K562 (cell line): ENCODE data around the gene ZNF512B. TPM values are rescaled to one million over a fixed set of nuclear protein-coding genes. Genes with fewer than 3 reads are reported as not detected.

Source experiments
- ATAC-seq: fragments of 200-7000 bp; cut with Tn5 transposase; 3 replicates; pipeline ENCODE4 v1.9.1; 2020; ENCODE audit warnings: moderate library complexity
- BruUV-seq: library from RNA; stranded (reverse); fragments of 400-500 nt; replicated peaks from 2 replicates; lab custom pipeline; 2021; lab: Mats Ljungman, UMichigan
- CTCF ChIA-PET: fragments of 300-600 bp; formaldehyde crosslinking; extraction: SDS; loops from one replicate; lab custom pipeline; 2021; ENCODE audit warnings: low intra/inter-chr PET ratio; lab: Yijun Ruan, JAX
- POLR2A ChIA-PET: fragments of 300-600, 350-650 bp; sonication (Branson Sonifier 250); formaldehyde crosslinking; extraction: SDS; loops from one replicate; lab custom pipeline; 2021; ENCODE audit warnings: antibody characterized with exemption, inconsistent platforms; lab: Yijun Ruan, JAX
- DNase-seq, 4 experiments: peaks; one replicate each; pipeline versions ENCODE4 v3.0.0 to v3.0.0-alpha.2; 2011 to 2018; ENCODE audit warnings: low spot score in 3 of 4, mixed read lengths in 3 of 4; ENCODE audit errors: extremely low read depth in 1 of 4
- FAIRE-seq: peaks from 2 replicates; lab custom pipeline; 2011; peaks lifted over from hg19 to GRCh38; lab: Jason Lieb, UNC
- H2AFZ ChIP-seq: 2 replicates; pipeline ENCODE4 v1.6.0; 2011; ENCODE audit warnings: low read depth, low read length, control low read depth, inconsistent platforms
- H3K27ac ChIP-seq: fragments of 200-600 bp; 3 replicates; pipeline ENCODE4 v1.8.0; 2011; ENCODE audit warnings: low read depth, mild to moderate bottlenecking, control low read depth, inconsistent platforms, low read length, moderate library complexity, mixed read lengths; ENCODE audit errors: extremely low read depth
- H3K27me3 ChIP-seq, 2 experiments: fragments of 300-600 bp in 1 of 2; 2 replicates in 1 of 2; 3 replicates in 1 of 2; pipeline versions ENCODE4 v1.6.0 to v1.8.0; 2011; ENCODE audit warnings: inconsistent platforms in 2 of 2, low read length in 2 of 2, mild to moderate bottlenecking in 1 of 2, mixed read lengths in 1 of 2, moderate library complexity in 1 of 2; ENCODE audit not compliant: control insufficient read depth in 2 of 2, insufficient read depth in 2 of 2
- H3K36me3 ChIP-seq: fragments of 300-600 bp; 3 replicates; pipeline ENCODE4 v1.8.0; 2011; ENCODE audit warnings: mild to moderate bottlenecking, low read length, inconsistent platforms; ENCODE audit not compliant: control insufficient read depth, insufficient read depth
- H3K4me1 ChIP-seq, 2 experiments: fragments of 200-600 bp in 1 of 2; replicated peaks in 1 of 2; 2 replicates in 1 of 2; 3 replicates in 1 of 2; pipeline versions ENCODE4 v1.5.1 to v1.8.0; 2011; ENCODE audit warnings: inconsistent platforms in 2 of 2, low read length in 2 of 2, mild to moderate bottlenecking in 1 of 2, mixed read lengths in 1 of 2, moderate library complexity in 1 of 2; ENCODE audit not compliant: control insufficient read depth in 2 of 2, insufficient read depth in 2 of 2
- H3K4me2 ChIP-seq: 2 replicates; pipeline ENCODE4 v1.6.1; 2011; ENCODE audit warnings: low read length, control low read depth, inconsistent platforms, mixed read lengths; ENCODE audit not compliant: insufficient read depth
- H3K4me3 ChIP-seq: fragments of 200-600 bp; sonication (generic), shearing (Covaris generic); 2 replicates; pipeline ENCODE4 v1.5.1; 2016; ENCODE audit warnings: control low read depth, inconsistent platforms
- H3K79me2 ChIP-seq: fragments of 200-600 bp; 3 replicates; pipeline ENCODE4 v1.8.0; 2011; ENCODE audit warnings: low read length, inconsistent platforms; ENCODE audit not compliant: control insufficient read depth, insufficient read depth
- H3K9ac ChIP-seq, 2 experiments: 2 replicates each; pipeline versions ENCODE4 v1.6.0 to v1.6.1; 2011; ENCODE audit warnings: low read depth in 2 of 2, low read length in 2 of 2, control low read depth in 1 of 2, inconsistent platforms in 1 of 2, mild to moderate bottlenecking in 1 of 2, mixed read lengths in 1 of 2; ENCODE audit not compliant: insufficient read depth in 1 of 2
- H3K9me1 ChIP-seq: one replicate; pipeline ENCODE4 v1.6.0; 2011; ENCODE audit warnings: inconsistent platforms, mild to moderate bottlenecking, low read length, moderate library complexity; ENCODE audit not compliant: control insufficient read depth, insufficient read depth
- H3K9me3 ChIP-seq: replicated peaks from 2 replicates; pipeline ENCODE4 v1.5.1; 2011; ENCODE audit warnings: low read depth, low read length, inconsistent platforms; ENCODE audit not compliant: control insufficient read depth, insufficient read depth
- H4K20me1 ChIP-seq: replicated peaks from 2 replicates; pipeline ENCODE4 v1.6.1; 2011; ENCODE audit warnings: low read length, inconsistent platforms, mixed read lengths; ENCODE audit not compliant: control insufficient read depth, insufficient read depth
- BCL6 ChIP-seq: fragments of 250-450 bp; sonication (Bioruptor Pico); IDR thresholded peaks from 2 replicates; pipeline ENCODE4 v1.4.0; 2020
- CBFA2T3 ChIP-seq: fragments of 450-650 bp; IDR thresholded peaks from 2 replicates; pipeline ENCODE4 v1.6.1; 2017
- HNRNPUL1 ChIP-seq: fragments of 200-400 bp; formaldehyde crosslinking; IDR thresholded peaks from 2 replicates; pipeline ENCODE4 v1.6.1; 2017; ENCODE audit warnings: low read length
- KLF13 ChIP-seq: fragments of 450-650 bp; IDR thresholded peaks from 2 replicates; pipeline ENCODE4 v1.6.1; 2016; ENCODE audit warnings: missing genetic modification characterization, low read depth, mild to moderate bottlenecking, missing compliant biosample characterization, moderate library complexity, borderline replicate concordance
- NR2C1 ChIP-seq, 2 experiments: fragments of 450-650 bp; IDR thresholded peaks; 2 replicates each; pipeline ENCODE4 v1.6.1; 2017; ENCODE audit warnings: mild to moderate bottlenecking in 2 of 2, antibody characterized with exemption in 1 of 2, inconsistent platforms in 1 of 2, missing compliant biosample characterization in 1 of 2, missing genetic modification characterization in 1 of 2
- RBM15 ChIP-seq: fragments of 200-400 bp; formaldehyde crosslinking; IDR thresholded peaks from 2 replicates; pipeline ENCODE4 v1.6.1; 2018; ENCODE audit warnings: mild to moderate bottlenecking, low read length, moderate library complexity; ENCODE audit not compliant: insufficient read depth
- ZBTB17 ChIP-seq: fragments of 450-650 bp; formaldehyde crosslinking; IDR thresholded peaks from 2 replicates; pipeline ENCODE4 v1.4.0; 2020; ENCODE audit warnings: mild to moderate bottlenecking
- ZNF75A ChIP-seq: fragments of 450-650 bp; formaldehyde crosslinking; IDR thresholded peaks from 2 replicates; pipeline ENCODE4 v1.4.0; 2020; ENCODE audit warnings: mild to moderate bottlenecking
- WGBS: fragments of 100-300 bp; shearing (Covaris generic); methylation state at CpG from one replicate; pipeline ENCODE4 v1.1.6; 2016; ENCODE audit warnings: low coverage, mixed read lengths; ENCODE audit not compliant: insufficient coverage; ENCODE audit errors: missing lambda C conversion rate; 5-methylcytosine and 5-hydroxymethylcytosine counted together
- in situ Hi-C: fragments of 300-500 bp; cut with MboI; formaldehyde crosslinking; loops from 4 replicates; pipeline ENCODE4 v1.15.0; 2018; ENCODE audit warnings: inconsistent platforms, mixed read lengths
- intact Hi-C: fragments of 100-400 bp; cut with micrococcal nuclease; formaldehyde crosslinking; loops from 2 replicates; pipeline ENCODE4 v1.14.2; 2022
- polyA plus RNA-seq, 8 experiments: library from polyadenylated mRNA; depleted of rRNA in 4 of 8; stranded (reverse) in 5 of 8; unstranded in 3 of 8; fragments of >200 nt; fragmentation: Nextera tagmentation in 2 of 8; fragmentation: Illumina TruSeq in 1 of 8; extraction: Ambion mirVana in 2 of 8; extraction: Trizol in 1 of 8; gene quantifications; 2 replicates each; pipeline versions ENCODE4 v1.2.1 to v1.2.3, GENCODE V29; 2011 to 2014; ENCODE audit warnings: inconsistent platforms in 1 of 8, missing spikeins in 1 of 8
- total RNA-seq, 7 experiments: library from RNA; depleted of rRNA in 6 of 7; stranded (reverse); fragments of >200 nt in 6 of 7; fragmentation: Illumina TruSeq in 2 of 7; extraction: Trizol in 2 of 7; gene quantifications; 2 replicates each; pipeline versions ENCODE4 v1.2.1 to v1.2.3, GENCODE V29; 2011 to 2021; ENCODE audit warnings: low replicate concordance in 1 of 7
- TF ChIP-seq, protein P1 (sequence below): fragments of 250-450 bp; sonication (Bioruptor Pico); IDR thresholded peaks from 2 replicates; pipeline ENCODE4 v1.5.0; 2021
- TF ChIP-seq, protein P2 (sequence below): sonication (generic); formaldehyde crosslinking; IDR thresholded peaks from 2 replicates; pipeline ENCODE4 v1.8.1; 2023; ENCODE audit warnings: mild to moderate bottlenecking, missing genetic modification reagents

Gene ZNF512B
- total and polyA plus RNA-seq, 9 of the 15 experiments (the other 6 are each of a cell fraction or from before 2014, with no cell fraction given) = 0.01 to 27.8 (median 8.2) TPM

DNA sequence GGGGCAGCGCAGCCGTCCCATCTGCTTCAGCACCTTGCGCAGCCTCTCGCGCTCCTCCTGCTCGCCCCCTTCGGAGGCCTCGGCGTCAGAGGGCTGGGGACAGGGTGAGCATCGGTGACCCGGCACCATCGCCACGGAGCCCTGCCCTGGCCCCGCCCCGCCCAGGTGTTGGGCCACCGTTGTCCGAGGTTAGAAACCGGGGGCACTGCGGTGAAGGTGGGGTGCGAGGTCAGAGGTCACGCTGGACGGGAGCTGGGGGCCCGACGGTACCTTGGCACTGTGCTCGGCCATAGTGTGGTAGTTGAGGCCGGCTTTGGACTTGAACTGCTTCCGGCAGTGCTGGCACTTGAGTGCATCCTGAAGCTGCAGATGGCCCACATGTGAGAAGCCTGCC lies 6.4 kb downstream of the ZNF512B start:
- H3K4me3 ChIP-seq = no peak overlapping the region
- DNase-seq (no peak), ATAC-seq (peak; percentile 12; the same call in 1 of the 3 replicates), FAIRE-seq (no peak)
- intact Hi-C loops (no loop called here), in situ Hi-C loops (no loop called here)
- ChIA-PET CTCF (no interaction called here), POLR2A (no interaction called here)
- no peak overlapping the region for H2AFZ ChIP-seq
- no peak overlapping the region for H3K27ac ChIP-seq
- H3K9ac ChIP-seq = no peak overlapping the region
- no TSS peak for BruUV-seq
- H3K36me3 ChIP-seq = peaks cover 78% of the 10 kb centered on the region; the same call in 2 of the 3 replicates
- H3K79me2 ChIP-seq = peaks cover 10% of the 10 kb centered on the region
- H3K4me2 ChIP-seq = no peak overlapping the region
- no peaks in the 10 kb centered on the region for H3K27me3 ChIP-seq
- H3K9me3 ChIP-seq = no peaks in the 10 kb centered on the region
- 97% methylated on average over 18 of the region's 27 CpGs for WGBS
- TF ChIP-seq NR2C1 (IDR thresholded peaks at IDR 0.05) (peak; percentile 28; the same call in 1 of the 2 replicates), NR2C1 (tag; IDR thresholded peaks at IDR 0.05) (no peak), BCL6 (CRISPR knock-in tag) (no peak)
- H3K9me1 ChIP-seq = no peaks in the 10 kb centered on the region
- peaks cover 0 to 52% of the 10 kb centered on the region in 2 experiments; a peak in 3 of 5 replicates for H3K4me1 ChIP-seq
- no peaks in the 10 kb centered on the region for H4K20me1 ChIP-seq

DNA sequence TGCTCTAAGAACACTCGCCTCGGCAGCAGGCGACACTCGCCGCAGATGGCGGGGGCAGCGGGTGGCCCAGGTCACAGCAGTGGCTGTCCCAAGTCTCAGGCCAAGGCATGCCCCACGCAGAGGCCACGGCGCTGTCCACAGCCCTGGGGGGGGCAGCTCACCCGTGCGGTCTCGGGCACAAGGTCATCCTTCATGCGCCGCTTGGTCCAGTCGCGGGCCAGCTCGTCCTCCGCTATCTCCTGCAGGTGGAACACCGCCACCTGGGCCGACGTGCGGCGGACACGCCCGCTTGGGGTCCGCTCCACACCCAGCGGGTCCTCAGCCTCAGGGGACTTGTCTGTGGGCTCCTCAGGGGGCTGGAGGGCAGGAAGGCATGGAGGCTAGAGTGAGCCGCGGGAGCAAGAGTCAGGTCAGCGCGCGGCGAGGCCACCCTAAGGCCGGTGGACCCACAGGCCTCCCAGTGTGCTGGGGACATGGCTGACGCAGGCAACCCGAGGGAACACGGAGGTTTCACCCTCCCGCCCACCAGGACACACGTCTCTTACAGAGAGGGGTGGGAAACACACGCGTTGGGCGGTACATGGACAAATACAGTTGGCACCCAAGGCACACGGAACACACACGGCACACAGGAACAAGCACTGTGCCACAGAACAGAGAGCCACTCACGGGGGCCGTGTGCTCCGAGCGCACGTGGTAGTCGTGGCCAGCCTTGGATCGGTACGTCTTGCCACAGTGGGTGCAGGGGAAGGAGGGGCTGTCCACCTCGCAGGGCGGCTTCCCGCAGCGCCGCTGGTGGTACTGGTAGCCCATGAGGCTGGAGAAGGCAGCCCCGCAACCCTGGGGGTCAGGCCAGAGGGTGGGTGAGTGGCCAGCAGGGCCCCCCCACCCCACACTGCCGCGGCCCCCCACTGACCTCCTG lies 7.0 kb downstream of the ZNF512B start:
- ChIA-PET POLR2A (interaction anchor here (0.7 kb wide), 1 partner anchor 321 kb away, joined by 4 read pairs; no protein-coding TSS in a partner anchor), CTCF (no interaction called here)
- in situ Hi-C loops (no loop called here), intact Hi-C loops (no loop called here)
- Histone ChIP-seq H3K27me3 (no peaks in the 10 kb centered on the region), H3K9ac (no peak overlapping the region), H4K20me1 (no peaks in the 10 kb centered on the region), H3K4me3 (no peak overlapping the region), H3K4me1 (peaks cover 4 to 54% of the 10 kb centered on the region in 2 experiments; a peak in 4 of 5 replicates), H3K4me2 (no peak overlapping the region), H3K36me3 (peaks cover 76% of the 10 kb centered on the region; the same call in 2 of the 3 replicates), H2AFZ (no peak overlapping the region), H3K27ac (no peak overlapping the region), H3K9me3 (no peaks in the 10 kb centered on the region), H3K79me2 (0 out of 3 replicates have a peak, but pooled peaks cover 3% of the 10 kb centered on the region), H3K9me1 (no peaks in the 10 kb centered on the region)
- no TSS peak for BruUV-seq
- DNase-seq = no peak
- 93% methylated on average over 42 of the region's 61 CpGs for WGBS
- FAIRE-seq = no peak
- no peak for ATAC-seq
- TF ChIP-seq, protein P1, sequence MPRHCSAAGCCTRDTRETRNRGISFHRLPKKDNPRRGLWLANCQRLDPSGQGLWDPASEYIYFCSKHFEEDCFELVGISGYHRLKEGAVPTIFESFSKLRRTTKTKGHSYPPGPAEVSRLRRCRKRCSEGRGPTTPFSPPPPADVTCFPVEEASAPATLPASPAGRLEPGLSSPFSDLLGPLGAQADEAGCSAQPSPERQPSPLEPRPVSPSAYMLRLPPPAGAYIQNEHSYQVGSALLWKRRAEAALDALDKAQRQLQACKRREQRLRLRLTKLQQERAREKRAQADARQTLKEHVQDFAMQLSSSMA = no peak
- TF ChIP-seq HNRNPUL1 (no peak), RBM15 (no peak), ZNF75A (CRISPR knock-in tag) (no peak), KLF13 (tag) (no peak), CBFA2T3 (no peak), ZBTB17 (no peak)
- TF ChIP-seq, protein P2, sequence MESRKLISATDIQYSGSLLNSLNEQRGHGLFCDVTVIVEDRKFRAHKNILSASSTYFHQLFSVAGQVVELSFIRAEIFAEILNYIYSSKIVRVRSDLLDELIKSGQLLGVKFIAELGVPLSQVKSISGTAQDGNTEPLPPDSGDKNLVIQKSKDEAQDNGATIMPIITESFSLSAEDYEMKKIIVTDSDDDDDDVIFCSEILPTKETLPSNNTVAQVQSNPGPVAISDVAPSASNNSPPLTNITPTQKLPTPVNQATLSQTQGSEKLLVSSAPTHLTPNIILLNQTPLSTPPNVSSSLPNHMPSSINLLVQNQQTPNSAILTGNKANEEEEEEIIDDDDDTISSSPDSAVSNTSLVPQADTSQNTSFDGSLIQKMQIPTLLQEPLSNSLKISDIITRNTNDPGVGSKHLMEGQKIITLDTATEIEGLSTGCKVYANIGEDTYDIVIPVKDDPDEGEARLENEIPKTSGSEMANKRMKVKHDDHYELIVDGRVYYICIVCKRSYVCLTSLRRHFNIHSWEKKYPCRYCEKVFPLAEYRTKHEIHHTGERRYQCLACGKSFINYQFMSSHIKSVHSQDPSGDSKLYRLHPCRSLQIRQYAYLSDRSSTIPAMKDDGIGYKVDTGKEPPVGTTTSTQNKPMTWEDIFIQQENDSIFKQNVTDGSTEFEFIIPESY (CRISPR knock-in tag) = peak; percentile 45; the same call in 1 of the 2 replicates
